CD4-positive, alpha-beta T cell (primary cell): ENCODE results near the gene LRRC49. TPM values are rescaled to one million over a fixed set of nuclear protein-coding genes. Genes with fewer than 3 reads are reported as not detected.

ENCODE experiments used
- ATAC-seq: fragments of 200-7000 bp; cut with Tn5 transposase; one replicate; pipeline ENCODE4 v1.10.0; 2022; ENCODE audit warnings: mild to moderate bottlenecking; ENCODE audit not compliant: poor library complexity
- CTCF ChIA-PET: fragments of 350-600 bp; sonication (Branson Sonifier 250); formaldehyde crosslinking; loops from one replicate; lab custom pipeline; 2021; ENCODE audit warnings: antibody characterized with exemption, inconsistent platforms; lab: Charles Lee
- POLR2A ChIA-PET: fragments of 350-600 bp; sonication (Branson Sonifier 250); formaldehyde crosslinking; loops from one replicate; lab custom pipeline; 2021; ENCODE audit warnings: antibody characterized with exemption, inconsistent platforms; lab: Charles Lee
- DNase-seq, 14 experiments: peaks; one replicate each; pipeline ENCODE4 v3.0.0-alpha.2; 2013 to 2020; ENCODE audit warnings: mixed read lengths in 2 of 14
- H3K27ac ChIP-seq, 2 donors: one replicate each; pipeline versions ENCODE4 v1.5.1 to v1.7.0; 2013; ENCODE audit warnings: low read length in 2 of 2, low read depth in 1 of 2, mild to moderate bottlenecking in 1 of 2
- H3K27me3 ChIP-seq, 2 experiments: 1 replicate in 1 of 2; 2 replicates in 1 of 2; pipeline versions ENCODE4 v1.6.1 to v1.7.0; 2013; ENCODE audit warnings: low read length in 2 of 2, control low read depth in 1 of 2, mild to moderate bottlenecking in 1 of 2, moderate library complexity in 1 of 2; ENCODE audit not compliant: insufficient read depth in 2 of 2, control insufficient read depth in 1 of 2
- H3K36me3 ChIP-seq: one replicate; pipeline ENCODE4 v1.6.1; 2013; ENCODE audit warnings: low read length, control low read depth; ENCODE audit not compliant: insufficient read depth
- H3K4me1 ChIP-seq: one replicate; pipeline ENCODE4 v1.6.1; 2013; ENCODE audit warnings: low read length, control low read depth; ENCODE audit not compliant: insufficient read depth
- H3K4me3 ChIP-seq: one replicate; pipeline ENCODE4 v1.5.1; 2013; ENCODE audit warnings: mild to moderate bottlenecking, low read length, moderate library complexity
- H3K9me3 ChIP-seq, 2 experiments: 1 replicate in 1 of 2; 2 replicates in 1 of 2; pipeline versions ENCODE4 v1.6.1 to v1.7.0; 2013; ENCODE audit warnings: low read length in 2 of 2, mild to moderate bottlenecking in 2 of 2, control low read depth in 1 of 2, moderate library complexity in 1 of 2; ENCODE audit not compliant: control insufficient read depth in 1 of 2, insufficient read depth in 1 of 2
- H3K27ac Mint-ChIP-seq: one replicate; pipeline ENCODE4 v1.8.0; 2020; ENCODE audit warnings: mixed read lengths
- H3K27me3 Mint-ChIP-seq: one replicate; pipeline ENCODE4 v1.8.0; 2021; ENCODE audit warnings: mixed read lengths
- H3K36me3 Mint-ChIP-seq: one replicate; pipeline ENCODE4 v1.8.0; 2021; ENCODE audit warnings: low read depth, mixed read lengths
- H3K4me1 Mint-ChIP-seq: one replicate; pipeline ENCODE4 v1.8.0; 2021; ENCODE audit warnings: low read depth, mixed read lengths
- H3K4me3 Mint-ChIP-seq: one replicate; pipeline ENCODE4 v1.8.0; 2020; ENCODE audit warnings: mild to moderate bottlenecking, mixed read lengths
- H3K9me3 Mint-ChIP-seq: one replicate; pipeline ENCODE4 v1.8.0; 2020; ENCODE audit warnings: mixed read lengths
- CTCF ChIP-seq: fragments of 200-600 bp; IDR thresholded peaks from one replicate; pipeline ENCODE4 v1.8.0; 2022; ENCODE audit warnings: antibody characterized with exemption, mild to moderate bottlenecking
- intact Hi-C, 2 experiments: fragments of 100-400 bp; cut with DNase I in 1 of 2; cut with micrococcal nuclease in 1 of 2; formaldehyde crosslinking; loops; one replicate each; pipeline versions ENCODE4 v1.15.1 to v1.9.0; 2023 to 2025; cut with DNase I, micrococcal nuclease
- total RNA-seq, 174 experiments: library from RNA in 2 of 174; stranded (reverse) in 2 of 174; gene quantifications; one replicate each; pipeline ENCODE4 v1.2.3 and lab custom pipeline; 2021 to 2026

The LRRC49 gene
- total RNA-seq, 2 experiments from 2014 or later, result 0.39 to 0.49 TPM

GRCh38 chr15:70954733-70955132 lies 62.1 kb downstream of the LRRC49 start:
- Histone ChIP-seq H3K27ac (no peak overlapping the region), H3K4me3 (no peak overlapping the region), H3K9me3 (peaks cover 0 to 4% of the 10 kb centered on the region in 2 experiments), H3K36me3 (no peaks in the 10 kb centered on the region), H3K4me1 (no peaks in the 10 kb centered on the region), H3K27me3 (peaks cover 4 to 25% of the 10 kb centered on the region in 2 experiments)
- Mint-ChIP-seq H3K4me3 (no peak overlapping the region), H3K27me3 (peaks cover 58% of the 10 kb centered on the region), H3K4me1 (no peaks in the 10 kb centered on the region), H3K27ac (no peak overlapping the region), H3K9me3 (peaks cover 4% of the 10 kb centered on the region), H3K36me3 (no peaks in the 10 kb centered on the region)
- DNase-seq (peak in 1 of 14 experiments; percentile 3), ATAC-seq (no peak)
- ChIA-PET CTCF (no interaction called here), POLR2A (no interaction called here)
- intact Hi-C loops, result no loop called here
- TF ChIP-seq CTCF, result no peak

GRCh38 chr15:70955151-70955550 lies 62.5 kb downstream of the LRRC49 start:
- Mint-ChIP-seq H3K27ac (no peak overlapping the region), H3K36me3 (no peaks in the 10 kb centered on the region), H3K4me3 (no peak overlapping the region), H3K4me1 (no peaks in the 10 kb centered on the region), H3K27me3 (peaks cover 58% of the 10 kb centered on the region), H3K9me3 (peaks cover 4% of the 10 kb centered on the region)
- ATAC-seq, result no peak
- no peak for TF ChIP-seq CTCF
- Histone ChIP-seq H3K27ac (no peak overlapping the region), H3K4me3 (no peak overlapping the region), H3K27me3 (peaks cover 4 to 25% of the 10 kb centered on the region in 2 experiments), H3K4me1 (no peaks in the 10 kb centered on the region), H3K36me3 (no peaks in the 10 kb centered on the region), H3K9me3 (peaks cover 0 to 4% of the 10 kb centered on the region in 2 experiments)
- ChIA-PET POLR2A (no interaction called here), CTCF (no interaction called here)
- intact Hi-C loops, result no loop called here
- no peak for DNase-seq

GRCh38 chr15:70956201-70956995 lies 63.8 kb downstream of the LRRC49 start:
- Histone ChIP-seq H3K36me3 (no peaks in the 10 kb centered on the region), H3K4me3 (no peak overlapping the region), H3K27ac (no peak overlapping the region), H3K4me1 (no peaks in the 10 kb centered on the region), H3K27me3 (peaks cover 4 to 25% of the 10 kb centered on the region in 2 experiments), H3K9me3 (peaks cover 0 to 4% of the 10 kb centered on the region in 2 experiments)
- ATAC-seq (no peak), DNase-seq (no peak)
- Mint-ChIP-seq H3K4me1 (no peaks in the 10 kb centered on the region), H3K27me3 (peaks cover 55% of the 10 kb centered on the region), H3K27ac (no peak overlapping the region), H3K9me3 (no peaks in the 10 kb centered on the region), H3K4me3 (no peak overlapping the region), H3K36me3 (no peaks in the 10 kb centered on the region)
- intact Hi-C loops, result no loop called here
- ChIA-PET POLR2A (no interaction called here), CTCF (no interaction called here)
- no peak for TF ChIP-seq CTCF
